DND-41 (cell line): Measurements from ENCODE around the gene AOPEP.

Experiments
- ATAC-seq: fragments of 200-7000 bp; cut with Tn5 transposase; 3 replicates; pipeline ENCODE4 v1.9.1; 2021; ENCODE audit warnings: low read depth; ENCODE audit not compliant: insufficient read depth
- DNase-seq: peaks from one replicate; pipeline ENCODE4 v3.0.0-alpha.2; 2020
- H2AFZ ChIP-seq: 2 replicates; pipeline ENCODE4 v1.6.0; 2012; ENCODE audit warnings: low read depth, low read length
- H3K27ac ChIP-seq: 2 replicates; pipeline ENCODE4 v1.5.1; 2012; ENCODE audit warnings: low read length, inconsistent platforms
- H3K27me3 ChIP-seq: fragments of 200-600 bp; sonication (generic); 2 replicates; pipeline ENCODE4 v1.6.0; 2012; ENCODE audit warnings: low read length, mild to moderate bottlenecking, inconsistent platforms; ENCODE audit not compliant: insufficient read depth, poor library complexity
- H3K36me3 ChIP-seq: 2 replicates; pipeline ENCODE4 v1.5.1; 2012; ENCODE audit warnings: low read length, inconsistent platforms; ENCODE audit not compliant: insufficient read depth
- H3K4me1 ChIP-seq: 2 replicates; pipeline ENCODE4 v1.5.1; 2012; ENCODE audit warnings: mild to moderate bottlenecking, low read length; ENCODE audit not compliant: insufficient read depth
- H3K4me2 ChIP-seq: 2 replicates; pipeline ENCODE4 v1.6.0; 2012; ENCODE audit warnings: mild to moderate bottlenecking, moderate library complexity, low read length, inconsistent platforms; ENCODE audit not compliant: insufficient read depth
- H3K4me3 ChIP-seq, 2 experiments: fragments of 200-600 bp in 1 of 2; shearing (Covaris generic) in 1 of 2; 2 replicates each; pipeline ENCODE4 v1.5.1; 2012 to 2016; ENCODE audit warnings: inconsistent platforms in 2 of 2, low read length in 2 of 2, mild to moderate bottlenecking in 2 of 2, low read depth in 1 of 2, moderate library complexity in 1 of 2
- H3K79me2 ChIP-seq: 2 replicates; pipeline ENCODE4 v1.6.0; 2012; ENCODE audit warnings: low read length, inconsistent platforms; ENCODE audit not compliant: insufficient read depth
- H3K9ac ChIP-seq: 2 replicates; pipeline ENCODE4 v1.6.0; 2012; ENCODE audit warnings: low read depth, mild to moderate bottlenecking, inconsistent platforms, low read length, moderate library complexity
- H3K9me3 ChIP-seq: 2 replicates; pipeline ENCODE4 v1.5.1; 2012; ENCODE audit warnings: low read length, moderate library complexity, mild to moderate bottlenecking, inconsistent platforms; ENCODE audit not compliant: insufficient read depth, severe bottlenecking
- H4K20me1 ChIP-seq: 2 replicates; pipeline ENCODE4 v1.6.0; 2012; ENCODE audit warnings: low read length; ENCODE audit not compliant: insufficient read depth
- CTCF ChIP-seq: IDR thresholded peaks from 2 replicates; pipeline ENCODE4 v1.5.1; 2012; ENCODE audit warnings: borderline replicate concordance, low read length, moderate library complexity, mild to moderate bottlenecking; ENCODE audit not compliant: poor library complexity, severe bottlenecking; ENCODE audit errors: extremely low read depth
- EZH2 ChIP-seq: IDR thresholded peaks from 3 replicates; pipeline ENCODE4 v1.6.1; 2012; ENCODE audit warnings: borderline replicate concordance, low read depth, mild to moderate bottlenecking, moderate library complexity, low read length, inconsistent platforms; ENCODE audit not compliant: severe bottlenecking

The AOPEP gene

GRCh38 chr9:94851892-94852291, 125.4 kb downstream of the AOPEP start:
- ATAC-seq (no peak), DNase-seq (no peak)
- H3K4me2 ChIP-seq: no peak overlapping the region
- H2AFZ ChIP-seq: no peak overlapping the region
- no peaks in the 10 kb centered on the region for H3K27me3 ChIP-seq
- H3K9ac ChIP-seq: no peak overlapping the region
- H3K4me1 ChIP-seq: no peaks in the 10 kb centered on the region
- H3K4me3 ChIP-seq: no peak overlapping the region
- H3K36me3 ChIP-seq: no peaks in the 10 kb centered on the region
- no peaks in the 10 kb centered on the region for H3K79me2 ChIP-seq
- H4K20me1 ChIP-seq: no peaks in the 10 kb centered on the region
- TF ChIP-seq EZH2 (no peak), CTCF (no peak)
- no peaks in the 10 kb centered on the region for H3K9me3 ChIP-seq
- no peak overlapping the region for H3K27ac ChIP-seq

GRCh38 chr9:94852373-94852772, 125.9 kb downstream of the AOPEP start:
- no peak overlapping the region for H3K4me3 ChIP-seq
- H3K9ac ChIP-seq: no peak overlapping the region
- DNase-seq: no peak
- H3K27ac ChIP-seq: no peak overlapping the region
- H3K4me1 ChIP-seq: no peaks in the 10 kb centered on the region
- no peaks in the 10 kb centered on the region for H3K36me3 ChIP-seq
- H3K4me2 ChIP-seq: no peak overlapping the region
- no peak for TF ChIP-seq CTCF
- TF ChIP-seq EZH2: no peak
- H3K9me3 ChIP-seq: no peaks in the 10 kb centered on the region
- no peaks in the 10 kb centered on the region for H3K27me3 ChIP-seq
- no peaks in the 10 kb centered on the region for H3K79me2 ChIP-seq
- no peak for ATAC-seq
- no peaks in the 10 kb centered on the region for H4K20me1 ChIP-seq
- no peak overlapping the region for H2AFZ ChIP-seq

GRCh38 chr9:94853887-94854286, 127.4 kb downstream of the AOPEP start:
- no peaks in the 10 kb centered on the region for H3K9me3 ChIP-seq
- TF ChIP-seq EZH2 (no peak), CTCF (no peak)
- H3K27ac ChIP-seq: no peak overlapping the region
- DNase-seq (no peak), ATAC-seq (no peak)
- no peaks in the 10 kb centered on the region for H3K27me3 ChIP-seq
- H3K4me3 ChIP-seq: no peak overlapping the region
- no peak overlapping the region for H2AFZ ChIP-seq
- no peaks in the 10 kb centered on the region for H3K36me3 ChIP-seq
- no peak overlapping the region for H3K9ac ChIP-seq
- H3K79me2 ChIP-seq: no peaks in the 10 kb centered on the region
- H3K4me2 ChIP-seq: no peak overlapping the region
- no peaks in the 10 kb centered on the region for H3K4me1 ChIP-seq
- no peaks in the 10 kb centered on the region for H4K20me1 ChIP-seq

GRCh38 chr9:94855903-94856302, 129.4 kb downstream of the AOPEP start:
- DNase-seq (no peak), ATAC-seq (no peak)
- no peak overlapping the region for H2AFZ ChIP-seq
- no peaks in the 10 kb centered on the region for H3K27me3 ChIP-seq
- H3K9me3 ChIP-seq: no peaks in the 10 kb centered on the region
- H3K4me2 ChIP-seq: no peak overlapping the region
- no peak overlapping the region for H3K27ac ChIP-seq
- H3K36me3 ChIP-seq: no peaks in the 10 kb centered on the region
- H3K4me3 ChIP-seq: no peak overlapping the region
- TF ChIP-seq EZH2 (no peak), CTCF (no peak)
- H4K20me1 ChIP-seq: no peaks in the 10 kb centered on the region
- no peak overlapping the region for H3K9ac ChIP-seq
- H3K4me1 ChIP-seq: peaks cover 15% of the 10 kb centered on the region
- no peaks in the 10 kb centered on the region for H3K79me2 ChIP-seq
